Ascending aorta (tissue), 2 donors: ENCODE results near the gene DTX3. TPM values are rescaled to one million over a fixed set of nuclear protein-coding genes. Genes with fewer than 3 reads are reported as not detected.

Experiments used
- DNase-seq, 2 donors: peaks; one replicate each; pipeline ENCODE4 v3.0.0-alpha.2; 2019; ENCODE audit warnings: low spot score in 2 of 2
- H3K27ac ChIP-seq, 2 donors: fragments of 200-600 bp; sonication (generic); one replicate each; pipeline ENCODE4 v1.5.1; 2016 to 2017; ENCODE audit warnings: mild to moderate bottlenecking in 1 of 2
- H3K27me3 ChIP-seq: fragments of 200-600 bp; sonication (generic); one replicate; pipeline ENCODE4 v1.5.1; 2017
- H3K36me3 ChIP-seq, 2 donors: fragments of 200-600 bp; sonication (generic); one replicate each; pipeline ENCODE4 v1.5.1; 2016
- H3K4me1 ChIP-seq, 2 donors: fragments of 200-600 bp; sonication (generic); one replicate each; pipeline ENCODE4 v1.5.1; 2016 to 2017; ENCODE audit warnings: mild to moderate bottlenecking in 1 of 2
- H3K4me3 ChIP-seq, 2 donors: fragments of 200-600 bp; sonication (generic); one replicate each; pipeline ENCODE4 v1.5.1; 2016 to 2017; ENCODE audit warnings: mild to moderate bottlenecking in 1 of 2
- H3K9me3 ChIP-seq, 2 donors: fragments of 200-600 bp; sonication (generic); one replicate each; pipeline ENCODE4 v1.5.1; 2016
- CTCF ChIP-seq, 3 experiments: fragments of 200-600 bp in 2 of 3; fragments of 450-650 bp in 1 of 3; sonication (generic) in 2 of 3; IDR thresholded peaks; one replicate each; pipeline ENCODE4 v1.5.1; 2016 to 2019; ENCODE audit warnings: antibody characterized with exemption in 3 of 3, mild to moderate bottlenecking in 1 of 3, moderate library complexity in 1 of 3
- intact Hi-C: fragments of 100-400 bp; cut with DNase I; formaldehyde crosslinking; loops from one replicate; pipeline ENCODE4 v1.15.1; 2023
- total RNA-seq: library from RNA; depleted of rRNA; stranded (reverse); fragments of >200 nt; gene quantifications from one replicate; pipeline ENCODE4 v1.1.0, GENCODE V29; 2016

DTX3 gene
- total RNA-seq, 1 donor from 2014 or later, result 33.5 TPM

- DNase-seq, result no peak
- intact Hi-C loops, result no loop called here
- Histone ChIP-seq H3K4me3 (no peak overlapping the region), H3K27me3 (no peaks in the 10 kb centered on the region), H3K36me3 (peaks cover 6% of the 10 kb centered on the region in 2 donors), H3K9me3 (no peaks in the 10 kb centered on the region), H3K27ac (no peak overlapping the region), H3K4me1 (peaks cover 2 to 4% of the 10 kb centered on the region in 2 donors)
- no peak for TF ChIP-seq CTCF (IDR thresholded peaks at IDR 0.05)
Measured at GRCh38 chr12:57627501-57628279, 23.1 kb downstream of the DTX3 start.

DNA sequence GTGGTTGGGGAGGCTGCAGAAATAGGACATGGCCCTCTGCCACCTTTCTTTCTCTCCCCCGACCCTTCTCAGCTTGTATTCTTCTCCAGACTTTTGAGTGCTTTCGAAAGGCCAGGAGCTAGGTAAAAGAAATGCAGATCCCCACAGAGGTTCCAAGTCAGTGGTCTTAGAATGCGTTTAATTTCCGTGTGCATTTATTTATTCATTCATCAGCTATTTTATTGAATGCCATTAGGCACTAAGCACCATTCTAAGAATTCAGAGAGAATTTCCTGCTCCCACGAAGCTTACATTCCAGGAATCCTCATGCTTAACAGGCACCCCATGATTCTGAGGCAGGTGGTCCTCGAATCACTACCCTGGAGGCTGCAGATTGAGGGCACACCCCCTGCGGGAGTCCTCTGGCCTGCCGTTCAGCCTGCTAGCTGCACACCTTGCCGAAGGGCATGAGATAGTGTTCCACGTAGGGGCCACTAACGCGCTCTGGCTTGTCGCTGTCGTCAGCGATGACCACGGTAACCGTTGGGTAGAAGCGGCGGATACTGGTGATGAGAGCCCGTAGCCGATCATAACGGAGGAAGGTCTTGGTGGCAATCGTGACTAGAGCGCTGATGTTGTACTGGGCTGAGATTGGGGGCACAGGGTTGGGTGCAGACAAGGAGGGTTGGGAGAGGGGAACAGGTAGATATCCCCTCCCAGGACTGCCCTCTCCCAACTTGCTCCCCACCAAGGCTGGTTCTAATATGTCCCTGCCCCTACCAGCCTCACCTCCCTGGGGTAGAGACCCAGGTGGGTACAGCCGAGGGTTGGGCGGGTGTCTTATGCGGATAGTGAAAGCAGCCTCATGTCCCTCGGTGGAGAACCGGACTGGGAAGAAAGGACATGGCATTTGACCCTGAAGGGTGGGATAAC lies 23.9 kb downstream of the DTX3 start:
- Histone ChIP-seq H3K4me3 (no peak overlapping the region), H3K27me3 (no peaks in the 10 kb centered on the region), H3K27ac (no peak overlapping the region), H3K36me3 (peaks cover 6% of the 10 kb centered on the region in 2 donors), H3K4me1 (peaks cover 4 to 7% of the 10 kb centered on the region in 2 donors), H3K9me3 (no peaks in the 10 kb centered on the region)
- no peak for TF ChIP-seq CTCF (IDR thresholded peaks at IDR 0.05)
- intact Hi-C loops, result no loop called here
- no peak for DNase-seq

GRCh38 chr12:57629897-57630471 lies 25.4 kb downstream of the DTX3 start:
- Histone ChIP-seq H3K36me3 (peaks cover 6% of the 10 kb centered on the region in 2 donors), H3K4me1 (peaks cover 4 to 7% of the 10 kb centered on the region in 2 donors), H3K9me3 (no peaks in the 10 kb centered on the region), H3K4me3 (no peak overlapping the region), H3K27ac (no peak overlapping the region), H3K27me3 (no peaks in the 10 kb centered on the region)
- no peak for TF ChIP-seq CTCF (IDR thresholded peaks at IDR 0.05)
- intact Hi-C loops, result no loop called here
- no peak for DNase-seq

DNA sequence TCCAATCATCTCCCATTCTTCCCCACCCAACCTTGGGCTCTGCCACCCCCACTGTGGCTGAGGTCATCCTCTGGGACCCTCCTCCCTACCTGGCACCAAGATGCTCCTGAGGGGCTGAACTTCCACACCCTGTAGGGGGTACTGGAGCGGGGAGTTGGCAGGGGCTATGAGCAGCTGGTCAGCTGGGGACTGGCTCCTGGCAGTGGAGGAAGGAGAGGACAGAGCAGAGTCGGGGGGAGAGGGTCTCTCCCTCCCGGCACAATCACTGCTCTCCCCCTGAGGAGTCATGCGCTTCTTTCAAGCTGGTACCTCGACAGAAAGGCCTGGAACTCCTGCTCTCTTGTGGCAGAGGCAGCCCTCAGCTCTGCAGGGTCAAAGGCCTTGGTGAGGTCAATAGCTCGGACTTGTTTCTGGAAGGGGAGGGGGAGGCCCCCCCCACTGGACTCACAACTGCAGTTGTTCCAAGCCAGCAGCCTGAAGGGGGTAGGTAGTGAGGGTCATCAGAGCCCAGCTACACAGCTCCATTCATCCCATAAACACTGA lies 26.3 kb downstream of the DTX3 start:
- Histone ChIP-seq H3K36me3 (peaks cover under 1 to 5% of the 10 kb centered on the region in 2 donors), H3K4me1 (peaks cover 4 to 7% of the 10 kb centered on the region in 2 donors), H3K4me3 (no peak overlapping the region), H3K27ac (no peak overlapping the region), H3K27me3 (no peaks in the 10 kb centered on the region), H3K9me3 (no peaks in the 10 kb centered on the region)
- intact Hi-C loops, result no loop called here
- no peak for TF ChIP-seq CTCF (IDR thresholded peaks at IDR 0.05)
- no peak for DNase-seq

DNA sequence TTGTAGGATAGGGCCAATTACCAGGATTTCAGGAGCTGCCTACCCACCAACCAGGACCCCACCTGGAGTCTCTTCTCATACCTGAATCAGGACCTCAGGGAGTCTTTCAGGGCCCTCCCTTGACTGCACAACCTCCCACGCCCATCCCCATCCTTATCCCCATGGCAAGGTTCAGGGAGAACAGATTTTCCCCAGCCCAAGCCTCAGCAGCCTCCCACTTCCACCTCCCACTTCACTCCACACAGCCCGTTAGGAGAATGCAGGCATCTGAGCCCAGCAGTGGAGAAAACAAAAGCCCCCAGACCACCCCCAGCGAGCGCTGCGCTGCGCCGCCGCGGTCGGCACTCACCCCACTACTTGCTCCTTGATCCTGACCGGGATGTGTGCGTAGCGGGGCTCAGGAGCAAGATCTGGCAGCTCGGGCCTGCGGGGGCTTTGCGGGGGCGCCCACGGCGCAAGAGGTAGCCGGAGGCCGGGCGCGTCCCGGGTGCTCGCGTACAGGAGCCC lies 27.0 kb downstream of the DTX3 start:
- no peak overlapping the region for H3K27ac ChIP-seq
- intact Hi-C loops, result loop anchor here (2.0 kb wide), 1 partner anchor 63 kb away; the partner anchor contains the start of gene OS9
- H3K27me3 ChIP-seq, result no peaks in the 10 kb centered on the region

More for the DNA sequence above, 27.0 kb downstream of the DTX3 start:
- Histone ChIP-seq H3K4me3 (peak overlapping the region; percentile 69 to 82), H3K36me3 (no peaks in the 10 kb centered on the region), H3K9me3 (no peaks in the 10 kb centered on the region), H3K4me1 (peaks cover 4 to 7% of the 10 kb centered on the region in 2 donors)
- TF ChIP-seq CTCF (IDR thresholded peaks at IDR 0.05), result no peak
- no peak for DNase-seq
